ENCODE data around the gene SLU7. TPM values are rescaled to one million over a fixed set of nuclear protein-coding genes. Genes with fewer than 3 reads are reported as not detected.

The SLU7 gene
- total RNA-seq, 1 donor from 2014 or later: 10.2 TPM

- no peak overlapping the region for H3K27ac ChIP-seq
- H3K4me1 ChIP-seq: no peaks in the 10 kb centered on the region
- H3K27me3 ChIP-seq: no peaks in the 10 kb centered on the region
- no peak for TF ChIP-seq CTCF (IDR thresholded peaks at IDR 0.05)
- no peaks in the 10 kb centered on the region for H3K9me3 ChIP-seq
- no peak for DNase-seq (ENCODE audit: low spot score in 2 of 2)
- intact Hi-C loops (cut with DNase I): no loop called here
- H3K4me3 ChIP-seq: no peak overlapping the region
- no peaks in the 10 kb centered on the region for H3K36me3 ChIP-seq
Observed at GRCh38 chr5:160460377-160461049, 41.6 kb upstream of the SLU7 start.

DNA sequence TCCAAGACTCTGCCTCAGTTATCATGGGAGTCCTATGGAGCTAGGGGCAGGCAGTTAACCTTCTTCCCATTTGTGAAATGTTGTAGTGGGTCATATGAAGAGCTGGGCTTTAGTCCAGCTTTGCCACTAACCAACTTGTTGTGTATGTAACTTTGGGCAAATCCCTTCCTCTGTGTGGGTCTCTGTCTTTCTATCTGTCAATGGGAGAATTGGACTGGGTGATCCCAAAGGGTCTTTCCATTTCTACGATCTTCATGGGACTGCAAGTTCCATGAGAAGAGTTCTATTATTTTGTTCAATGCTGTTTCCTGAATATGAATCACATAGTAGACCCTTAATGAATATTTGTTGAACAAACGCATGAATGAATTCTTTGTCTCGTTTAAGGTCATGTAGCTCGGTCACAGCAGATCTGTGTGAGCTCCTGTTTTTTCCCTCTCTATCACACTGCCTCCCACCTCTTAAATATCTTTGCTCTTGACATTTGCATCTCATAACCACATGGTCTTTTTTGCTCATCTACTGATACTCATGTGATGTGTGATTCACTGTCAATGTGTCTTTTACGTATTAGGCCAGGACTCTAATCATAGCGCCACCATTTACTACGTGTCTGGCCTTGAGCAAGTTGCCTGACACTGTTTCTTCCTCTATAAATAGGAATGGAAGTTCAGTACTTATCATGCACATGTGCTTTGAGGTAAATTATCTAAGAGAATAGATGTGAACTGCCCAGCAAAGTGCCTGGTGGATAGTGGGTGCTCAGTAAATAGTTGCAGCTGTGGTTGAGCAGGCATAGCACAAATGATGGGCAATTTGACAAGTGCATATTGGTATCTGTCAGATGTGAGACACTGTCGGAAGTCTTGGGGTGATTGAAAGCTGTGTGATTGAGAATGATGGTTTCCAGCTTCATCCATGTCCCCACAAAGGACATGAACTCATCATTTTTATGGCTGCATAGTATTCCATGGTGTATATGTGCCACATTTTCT lies 40.2 kb upstream of the SLU7 start:
- H3K4me3 ChIP-seq: no peak overlapping the region
- no peak for DNase-seq (ENCODE audit: low spot score in 2 of 2)
- no peaks in the 10 kb centered on the region for H3K4me1 ChIP-seq
- intact Hi-C loops (cut with DNase I): no loop called here
- H3K9me3 ChIP-seq: no peaks in the 10 kb centered on the region
- H3K36me3 ChIP-seq: no peaks in the 10 kb centered on the region
- H3K27me3 ChIP-seq: no peaks in the 10 kb centered on the region
- TF ChIP-seq CTCF (IDR thresholded peaks at IDR 0.05): no peak
- H3K27ac ChIP-seq: no peak overlapping the region

DNA sequence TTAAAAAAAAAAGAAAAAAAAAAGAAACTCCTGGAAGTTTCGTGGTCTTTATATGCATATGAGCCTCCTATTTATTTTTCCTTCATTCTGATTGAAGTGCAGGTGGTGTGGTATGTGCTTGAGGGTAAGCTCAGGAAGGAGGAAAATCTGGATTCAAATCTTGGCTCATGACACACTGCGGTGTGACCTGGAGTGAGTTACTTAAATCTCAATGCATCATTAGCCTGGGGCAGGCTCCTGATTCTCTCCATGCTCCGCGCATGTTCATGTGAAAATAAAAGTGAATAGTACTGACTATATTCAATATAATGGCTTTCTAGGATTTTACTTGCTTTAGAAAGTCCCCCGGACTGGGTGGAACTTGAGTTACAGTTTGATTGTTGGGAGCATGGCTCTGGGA lies 38.4 kb upstream of the SLU7 start:
- Histone ChIP-seq H3K9me3 (no peaks in the 10 kb centered on the region), H3K36me3 (no peaks in the 10 kb centered on the region), H3K27me3 (no peaks in the 10 kb centered on the region), H3K4me3 (no peak overlapping the region), H3K4me1 (no peaks in the 10 kb centered on the region), H3K27ac (no peak overlapping the region)
- no peak for DNase-seq (ENCODE audit: low spot score in 2 of 2)
- intact Hi-C loops (cut with DNase I): no loop called here
- TF ChIP-seq CTCF (IDR thresholded peaks at IDR 0.05): no peak

GRCh38 chr5:160456480-160457177 lies 37.7 kb upstream of the SLU7 start:
- intact Hi-C loops (cut with DNase I): no loop called here
- Histone ChIP-seq H3K36me3 (no peaks in the 10 kb centered on the region), H3K27me3 (no peaks in the 10 kb centered on the region), H3K27ac (no peak overlapping the region), H3K4me1 (no peaks in the 10 kb centered on the region), H3K4me3 (no peak overlapping the region), H3K9me3 (no peaks in the 10 kb centered on the region)
- TF ChIP-seq CTCF (IDR thresholded peaks at IDR 0.05): no peak
- no peak for DNase-seq (ENCODE audit: low spot score in 2 of 2)

DNA sequence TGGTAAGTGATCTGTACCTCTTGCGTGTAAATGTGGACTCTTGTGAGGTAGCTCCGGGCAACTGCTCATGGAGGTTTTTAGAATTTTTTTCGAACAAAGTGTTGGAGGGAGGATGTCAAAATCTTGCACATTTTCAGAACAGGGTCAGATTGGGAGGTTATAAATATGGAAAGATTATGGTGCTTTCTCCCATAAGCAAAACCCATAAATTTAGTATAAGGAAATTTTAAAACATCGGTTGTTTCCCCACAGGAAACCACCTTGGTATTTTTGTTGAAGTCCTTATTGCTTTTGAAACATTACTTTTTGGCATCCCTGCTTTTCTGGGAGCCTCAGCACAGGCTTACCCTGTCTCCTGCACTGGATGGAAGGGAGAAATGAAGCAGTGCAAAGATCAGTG lies 36.7 kb upstream of the SLU7 start:
- no peak for DNase-seq (ENCODE audit: low spot score in 2 of 2)
- Histone ChIP-seq H3K27ac (no peak overlapping the region), H3K27me3 (no peaks in the 10 kb centered on the region), H3K36me3 (no peaks in the 10 kb centered on the region), H3K4me3 (no peak overlapping the region), H3K4me1 (no peaks in the 10 kb centered on the region), H3K9me3 (no peaks in the 10 kb centered on the region)
- no peak for TF ChIP-seq CTCF (IDR thresholded peaks at IDR 0.05)
- intact Hi-C loops (cut with DNase I): no loop called here
